ENCODE measurements around the gene ACTA1.
"Not testable (repeated sequence)": the region's sequence is repeated elsewhere in the genome, so short reads cannot be mapped to it uniquely, and the experiment has no call there.

The ACTA1 gene

DNA sequence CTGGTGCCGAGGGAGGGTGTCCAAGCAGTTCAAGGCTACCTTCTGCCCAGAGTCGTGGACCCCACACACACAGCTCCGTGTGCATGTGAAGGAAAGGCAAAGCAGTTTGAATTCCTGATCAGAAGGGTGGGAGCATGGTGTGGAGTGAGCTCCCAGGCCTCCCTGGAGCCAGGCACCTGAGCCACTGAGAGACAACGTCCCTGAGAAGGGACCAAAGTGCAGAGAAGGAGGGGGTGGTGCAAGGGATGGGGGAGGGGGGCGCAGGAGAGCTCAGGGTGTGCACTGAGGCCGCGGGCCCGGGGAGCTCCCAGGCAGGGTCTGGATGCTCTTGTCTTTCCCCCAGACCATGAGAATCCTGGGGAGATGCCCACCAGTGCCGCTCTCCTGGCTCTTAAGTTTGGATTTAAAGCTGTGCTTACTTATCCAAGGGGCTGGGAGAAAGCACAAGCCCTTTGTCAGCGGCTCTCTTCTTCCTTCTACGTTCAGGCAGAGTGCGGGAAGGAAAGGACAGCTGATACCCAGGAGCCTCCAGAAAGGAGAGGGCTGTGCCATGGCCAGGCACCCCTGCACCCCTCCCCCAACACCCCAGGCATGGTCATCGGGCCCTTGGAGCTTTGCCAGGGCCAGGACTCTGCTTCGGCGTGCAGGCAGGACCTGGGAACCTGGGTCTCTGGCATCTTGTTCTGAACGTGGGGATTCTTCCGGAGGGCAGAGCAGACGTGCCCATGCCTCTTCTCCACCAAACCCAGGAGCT lies 24.1 kb downstream of the ACTA1 start:
- DNase-seq (ENCODE audit: low read depth in 2 of 2): no peak

DNA sequence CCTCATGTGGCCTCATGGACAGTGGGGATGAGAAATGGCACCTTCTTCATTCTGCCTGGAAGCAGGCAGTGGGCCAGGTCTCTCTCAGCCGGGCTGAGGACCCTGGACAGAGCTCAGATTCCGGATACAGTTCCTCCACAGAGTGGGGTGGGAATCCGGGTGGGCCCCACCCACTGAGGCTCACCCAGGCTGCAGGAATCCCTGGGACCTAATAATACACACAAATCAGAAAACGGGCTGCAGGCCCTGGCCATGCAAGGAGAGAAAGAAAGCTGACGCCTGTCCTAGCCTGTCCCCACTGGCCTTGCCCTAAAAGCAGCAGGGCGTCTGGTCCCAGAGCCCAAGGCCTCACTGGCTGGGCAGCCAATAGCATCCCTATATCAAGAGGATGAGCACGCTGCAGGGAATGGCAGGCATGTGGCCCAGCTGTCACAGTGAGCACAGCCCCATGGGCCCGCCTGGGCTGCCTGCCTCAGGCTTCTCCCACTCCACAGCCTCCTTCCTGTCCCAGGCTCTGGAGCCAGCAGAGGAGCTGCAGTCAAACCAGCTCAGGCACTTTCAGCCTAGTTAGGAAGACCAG lies 25.3 kb downstream of the ACTA1 start:
- DNase-seq (ENCODE audit: low read depth in 2 of 2): no peak

DNA sequence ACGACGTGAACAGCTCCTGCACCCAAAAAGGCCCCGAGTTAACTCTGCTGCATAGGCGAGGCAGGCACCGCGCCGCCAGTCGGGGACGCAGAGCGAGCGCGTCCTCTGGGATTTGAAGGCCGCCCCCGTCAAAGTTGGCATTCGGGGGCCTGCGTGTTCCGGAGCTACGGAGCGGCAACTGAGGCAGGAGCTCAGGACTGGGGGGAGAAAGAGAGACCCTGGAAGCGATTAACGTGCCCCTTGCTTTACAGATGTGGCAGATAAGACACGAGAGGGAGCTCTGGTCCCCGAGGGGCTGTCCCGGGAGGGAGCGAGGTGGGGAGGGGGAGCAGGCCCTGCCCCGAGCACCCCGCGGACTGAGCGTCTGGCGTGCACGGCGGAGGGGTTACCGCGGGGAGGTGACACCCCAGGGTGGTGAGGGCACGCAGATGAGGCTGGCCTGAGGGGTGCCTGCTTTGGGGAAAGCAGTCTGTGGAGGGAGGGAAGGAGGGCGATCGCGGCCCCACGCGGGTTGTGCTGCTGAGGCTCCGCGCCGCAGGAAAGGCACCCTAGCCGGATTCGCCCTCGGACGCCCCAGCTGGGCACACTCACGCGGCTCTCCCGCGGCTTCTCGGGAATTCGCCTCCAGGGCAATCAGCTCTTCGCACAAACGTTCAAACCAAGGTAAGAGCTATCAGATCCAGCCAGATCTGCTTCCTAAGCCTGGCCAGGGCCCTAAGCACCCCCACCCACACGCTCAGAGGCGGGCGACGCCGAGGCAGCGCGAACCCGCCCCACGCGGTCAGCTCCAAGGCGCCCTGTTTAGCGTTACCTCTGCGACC lies 26.5 kb downstream of the ACTA1 start:
- DNase-seq (ENCODE audit: low read depth in 2 of 2): no peak

DNA sequence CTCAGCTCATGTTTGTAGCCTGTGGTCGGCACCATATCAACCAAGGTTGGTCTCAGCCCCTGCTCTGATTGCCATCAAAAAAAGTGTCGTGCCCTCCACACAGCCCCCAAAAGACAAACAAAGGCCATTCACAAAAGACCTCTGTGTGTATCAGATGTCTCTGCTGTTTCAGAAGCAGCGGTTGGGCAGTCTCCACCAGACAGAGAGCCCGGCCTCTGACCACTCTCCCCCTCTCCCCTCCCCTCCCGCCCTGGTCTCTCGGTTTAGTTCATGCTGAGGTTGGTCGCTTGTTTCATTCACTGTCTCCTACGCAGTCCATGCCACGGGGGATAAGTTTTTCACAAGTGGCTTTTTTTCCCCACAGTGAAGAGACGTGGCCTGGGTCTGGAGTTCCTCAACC lies 27.1 kb downstream of the ACTA1 start:
- DNase-seq (ENCODE audit: low read depth in 2 of 2): no peak

DNA sequence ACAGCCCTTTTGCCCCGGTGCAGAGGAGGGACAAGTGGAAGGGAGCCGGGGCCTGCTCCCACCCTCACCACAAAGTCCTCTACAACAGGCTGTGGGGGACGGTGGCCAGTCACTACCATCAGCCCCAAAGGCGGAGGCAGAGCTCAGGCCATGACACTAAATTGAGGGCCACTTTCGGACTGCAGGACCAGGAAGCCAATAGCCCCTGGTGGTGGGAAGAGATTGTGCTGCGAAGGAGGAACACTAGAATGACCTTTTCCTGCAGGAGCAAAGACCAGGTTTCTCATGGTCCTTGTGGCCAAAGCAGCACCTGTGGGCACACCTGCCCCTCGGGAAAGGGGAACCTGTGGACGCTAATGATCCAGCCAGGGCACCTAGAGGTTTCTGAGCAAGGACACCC lies 30.3 kb downstream of the ACTA1 start:
- DNase-seq (ENCODE audit: low read depth in 2 of 2): no peak

DNA sequence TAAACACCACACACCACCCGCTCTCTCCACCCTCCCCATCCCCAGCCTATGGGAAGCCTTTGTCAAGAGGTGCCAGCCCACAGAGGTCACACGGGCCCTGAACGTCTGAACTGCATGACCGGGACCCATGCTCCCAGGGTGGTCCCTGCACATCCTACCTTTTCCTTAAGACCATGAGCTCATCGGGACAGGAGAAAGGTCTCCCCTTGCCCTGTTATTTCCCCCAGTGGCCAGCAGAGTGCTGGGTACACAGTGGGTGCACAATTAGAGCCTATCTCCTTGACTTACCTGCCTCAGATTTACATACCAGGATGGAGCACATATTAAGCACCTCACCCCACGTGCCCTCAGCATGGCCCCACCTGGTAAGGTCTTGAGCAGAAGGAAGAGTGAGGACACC lies 30.9 kb downstream of the ACTA1 start:
- DNase-seq (ENCODE audit: low read depth in 2 of 2): no peak

DNA sequence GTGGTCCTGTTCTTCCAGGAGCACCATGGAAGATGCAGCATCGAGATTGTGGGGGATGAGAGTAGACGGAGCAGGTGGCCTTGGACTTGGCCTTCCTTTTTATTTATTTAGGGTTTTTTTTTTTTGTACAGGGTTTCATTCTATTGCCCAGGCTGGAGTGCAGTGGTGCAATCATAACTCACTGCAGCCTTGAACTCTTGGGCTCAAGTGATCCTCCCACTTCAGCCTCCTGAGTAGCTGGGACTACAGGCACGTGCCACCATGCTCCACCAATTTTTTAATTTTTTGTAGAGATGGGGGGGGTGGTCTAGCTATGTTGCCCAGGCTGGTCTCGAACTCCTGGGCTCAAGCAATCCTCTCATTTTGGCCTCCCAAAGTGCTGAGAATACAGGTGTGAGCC lies 31.6 kb downstream of the ACTA1 start:
- not testable (repeated sequence) for DNase-seq (ENCODE audit: low read depth in 2 of 2)

DNA sequence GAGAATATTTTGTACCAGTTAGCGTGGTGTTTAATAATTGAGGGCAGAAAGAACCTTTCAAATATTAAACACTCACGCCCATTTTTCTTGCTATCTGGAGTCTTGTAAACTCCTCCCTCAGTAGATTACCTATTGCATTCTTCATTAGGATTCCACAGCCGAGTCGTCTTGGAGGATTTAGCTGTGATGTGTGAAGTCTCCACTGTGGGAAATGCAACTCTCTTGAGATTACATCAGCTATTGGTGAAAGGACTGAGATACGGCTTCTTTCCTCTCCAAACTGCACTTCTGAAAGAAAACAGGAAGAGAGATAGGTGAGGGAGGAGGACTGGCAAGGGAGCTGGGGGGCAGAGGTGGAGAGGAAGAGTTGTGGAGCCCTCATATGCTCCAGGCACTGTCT lies 36.1 kb downstream of the ACTA1 start:
- no peak for DNase-seq (ENCODE audit: low read depth in 2 of 2)

DNA sequence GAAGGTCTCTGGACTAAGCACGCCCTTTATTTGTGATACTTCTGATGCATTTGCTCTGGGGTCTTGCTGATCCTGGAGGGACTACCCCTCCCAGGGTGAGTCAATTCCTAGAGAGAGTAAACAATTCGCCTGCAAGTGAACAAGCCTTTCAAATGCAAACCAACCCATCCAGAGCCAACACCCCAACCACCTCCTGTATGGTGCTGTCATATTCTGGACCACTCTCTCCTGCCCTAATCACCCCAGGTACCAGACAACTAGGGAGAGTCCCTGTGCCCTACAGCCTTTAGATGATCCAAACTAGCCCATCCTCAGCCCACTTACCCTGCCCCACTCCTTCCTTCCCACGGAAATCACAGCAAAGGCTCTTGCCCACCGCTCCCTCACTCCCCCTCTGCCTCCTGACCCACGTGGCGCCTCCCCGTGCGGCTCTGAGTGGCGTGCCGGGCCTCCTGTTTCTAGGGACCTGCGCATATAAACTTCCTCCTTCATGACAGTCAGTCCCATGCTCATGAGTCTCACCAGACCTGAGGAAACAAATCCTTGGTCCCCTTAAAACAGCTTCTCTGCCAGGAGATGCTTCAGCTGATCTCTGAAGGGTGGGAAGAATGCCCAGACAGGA lies 37.2 kb downstream of the ACTA1 start:
- no peak for DNase-seq (ENCODE audit: low read depth in 2 of 2)

DNA sequence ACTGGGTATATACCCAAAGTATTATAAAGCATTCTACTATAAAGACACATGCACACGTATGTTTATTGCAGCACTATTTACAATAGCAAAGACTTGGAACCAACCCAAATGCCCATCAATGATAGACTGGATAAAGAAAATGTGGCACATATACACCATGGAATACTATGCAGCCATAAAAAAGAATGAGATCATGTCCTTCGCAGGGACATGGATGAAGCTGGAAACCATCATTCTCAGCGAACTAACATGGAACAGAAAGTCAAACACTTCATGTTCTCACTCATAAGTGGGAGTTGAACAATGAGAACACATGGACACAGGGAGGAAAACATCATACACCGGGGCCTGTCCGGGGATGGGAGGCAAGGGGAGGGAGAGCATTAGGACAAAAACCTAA lies 39.4 kb downstream of the ACTA1 start:
- DNase-seq (ENCODE audit: low read depth in 2 of 2): not testable (repeated sequence)

DNA sequence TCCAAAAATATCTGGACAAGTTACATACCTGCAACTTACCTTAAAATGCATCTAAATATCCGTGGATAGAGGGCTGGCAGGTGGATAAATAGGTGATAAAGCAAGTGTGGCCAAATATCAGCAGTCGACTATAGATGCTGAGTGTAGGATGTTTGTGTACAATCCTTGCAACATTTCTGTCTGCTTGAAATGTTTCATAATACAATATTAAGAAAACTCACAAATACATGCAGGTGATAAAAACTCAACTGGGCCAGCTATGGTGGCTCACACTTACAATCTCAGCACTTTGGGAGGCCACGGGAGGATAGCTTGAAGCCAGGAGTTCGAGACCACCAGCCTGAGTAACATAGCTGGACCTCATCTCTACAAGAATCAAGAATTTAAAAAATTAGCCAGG lies 41.0 kb downstream of the ACTA1 start:
- DNase-seq (ENCODE audit: low read depth in 2 of 2): no peak

DNA sequence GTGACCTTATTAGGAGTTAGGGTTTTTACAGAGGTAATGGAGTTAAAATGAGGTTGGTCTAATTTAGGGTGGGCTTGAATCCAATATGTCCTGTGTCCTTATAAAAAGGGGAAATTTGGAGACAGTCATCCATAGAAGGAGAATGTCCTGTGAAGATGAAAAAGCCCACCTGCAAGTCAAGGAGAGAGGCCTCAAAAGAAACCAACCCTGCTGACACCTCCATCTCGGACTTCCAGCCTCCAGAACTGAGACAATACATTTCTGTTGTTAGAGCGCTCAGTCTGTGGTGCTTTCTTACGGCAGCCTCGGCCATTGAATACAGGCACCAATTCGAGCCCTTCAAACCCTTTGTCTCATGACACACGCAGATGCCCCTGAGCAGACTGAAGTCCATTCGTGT lies 43.8 kb downstream of the ACTA1 start:
- DNase-seq (ENCODE audit: low read depth in 2 of 2): no peak

DNA sequence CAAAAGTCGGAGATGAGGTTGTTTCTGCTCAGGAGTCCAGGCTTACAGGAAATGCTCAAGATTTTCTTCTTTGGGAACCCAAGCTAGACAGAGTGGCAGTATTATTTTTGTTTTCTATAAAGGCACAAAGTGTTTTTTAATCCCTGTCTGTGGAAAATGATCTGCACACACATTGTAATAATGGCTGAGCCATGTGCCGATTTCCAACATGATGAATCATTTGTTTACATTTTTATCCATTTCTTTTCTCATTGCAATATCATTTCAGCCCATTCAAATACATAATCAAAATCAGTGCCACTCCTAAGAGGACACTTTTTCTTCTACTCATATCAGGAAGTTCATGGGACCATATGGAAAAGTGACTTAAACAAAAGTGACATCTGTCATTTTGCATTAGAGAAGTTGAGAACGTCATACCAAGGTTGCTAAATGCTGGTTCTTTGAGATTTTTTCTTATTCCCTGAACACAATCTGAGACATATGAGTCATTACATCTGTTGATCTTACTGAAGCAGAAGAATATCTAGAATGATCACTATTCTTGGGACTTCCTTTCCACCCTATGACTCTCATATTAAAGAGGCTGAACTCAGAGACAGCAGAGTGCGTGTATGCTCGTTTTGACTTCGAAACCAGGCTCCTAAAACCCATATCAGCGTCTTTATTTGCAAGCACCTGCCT lies 44.9 kb downstream of the ACTA1 start:
- no peak for DNase-seq (ENCODE audit: low read depth in 2 of 2)

DNA sequence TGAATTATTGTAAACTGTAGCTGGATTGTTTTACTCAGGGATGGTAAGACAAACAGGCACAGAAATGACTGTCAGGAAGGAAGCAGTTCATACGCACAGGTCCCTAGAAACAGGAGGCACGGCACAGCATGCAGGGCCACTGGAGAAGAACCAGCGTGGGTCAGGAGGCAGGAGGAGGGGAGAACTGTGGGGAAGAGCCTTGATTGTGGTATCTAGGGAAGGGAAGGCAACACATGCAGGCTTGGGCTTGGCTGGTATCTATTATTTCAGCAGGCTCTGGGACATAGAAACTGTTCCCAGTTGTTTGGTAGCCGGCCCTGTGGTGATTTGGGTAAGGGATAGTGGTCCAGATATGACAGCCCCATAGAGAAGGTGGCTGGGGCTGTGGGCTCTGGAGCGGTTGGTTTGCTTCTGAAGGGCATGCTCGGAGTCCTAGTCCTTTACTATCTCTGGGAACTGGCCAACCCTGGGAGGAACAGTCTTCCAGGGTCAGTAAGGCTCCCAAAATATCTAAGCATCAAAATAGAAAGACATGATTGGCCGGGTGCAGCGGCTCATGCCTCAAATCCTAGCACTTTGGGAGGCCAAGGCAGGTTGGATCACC lies 47.9 kb downstream of the ACTA1 start:
- DNase-seq (ENCODE audit: low read depth in 2 of 2): no peak

DNA sequence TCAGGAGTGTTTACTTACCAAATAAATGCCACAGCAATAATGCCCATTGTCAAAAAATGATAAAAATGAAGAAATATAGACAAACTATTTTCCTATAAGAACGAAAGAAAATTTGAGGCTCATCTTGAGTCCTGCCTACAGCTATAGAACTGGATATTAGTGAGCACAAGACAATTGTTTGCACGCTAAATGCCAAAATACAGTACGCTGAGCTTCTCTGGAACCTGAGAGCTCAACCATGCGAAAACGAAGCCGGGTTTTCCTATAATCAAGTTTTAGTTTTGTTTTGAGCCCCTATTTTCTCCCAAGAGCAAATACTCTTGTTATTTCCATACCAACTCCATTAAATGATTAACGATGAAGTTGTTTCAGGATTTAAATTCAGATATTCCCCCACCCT lies 49.1 kb downstream of the ACTA1 start:
- no peak for DNase-seq (ENCODE audit: low read depth in 2 of 2)

DNA sequence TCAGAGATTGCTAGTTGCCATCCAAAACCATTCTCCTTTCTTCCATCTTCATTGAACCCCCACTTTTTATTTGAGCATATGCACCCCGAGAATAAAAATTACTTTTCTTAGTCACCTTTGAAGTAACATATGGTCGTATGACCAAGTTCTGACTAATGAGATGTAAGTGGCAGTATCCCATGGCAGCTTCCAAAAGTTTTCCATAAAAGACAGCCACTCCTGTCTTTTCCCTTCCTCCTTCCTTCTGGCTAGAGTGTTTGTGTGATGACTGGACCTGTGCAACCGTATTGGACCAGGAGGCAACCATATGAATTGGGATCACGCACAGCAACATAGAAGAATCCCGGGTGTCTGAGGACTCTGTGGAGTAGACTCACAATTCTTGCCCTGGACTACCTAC lies 49.9 kb downstream of the ACTA1 start:
- DNase-seq (ENCODE audit: low read depth in 2 of 2): no peak

DNA sequence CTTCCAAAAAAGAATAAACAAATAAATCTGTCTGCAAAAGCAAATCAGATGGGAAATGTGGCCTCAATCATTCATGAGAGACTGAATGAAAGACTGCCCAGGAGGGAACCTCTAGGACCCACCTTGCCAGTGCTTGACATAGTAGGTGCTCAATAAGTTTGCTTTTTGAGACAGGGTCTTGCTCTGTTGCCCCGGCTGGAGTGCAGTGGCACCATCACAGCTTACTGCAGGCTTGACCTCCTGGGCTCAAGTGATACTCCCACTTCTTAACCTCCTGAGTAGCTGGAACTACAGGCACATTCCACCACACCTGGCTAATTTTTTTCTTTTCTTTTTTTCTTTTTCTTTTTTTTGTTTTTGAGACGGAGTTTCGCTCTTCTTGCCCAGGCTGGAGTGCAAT lies 50.7 kb downstream of the ACTA1 start:
- no peak for DNase-seq (ENCODE audit: low read depth in 2 of 2)

All from stimulated activated CD8-positive, alpha-beta memory T cell treated with anti-CD3 and anti-CD28 coated beads, Interleukin-15, amount 100 ng/mL, for 4 hours (primary cell).